Fibroblast of skin of right quadriceps (primary cell): ENCODE results near the gene HDHD5.

Experiments used
- DNase-seq: peaks from one replicate; pipeline ENCODE4 v3.0.0-alpha.2; 2013

Gene HDHD5

GRCh38 chr22:17104336-17104935, 54.6 kb downstream of the HDHD5 start:
- no peak for DNase-seq

GRCh38 chr22:17103351-17103750, 55.7 kb downstream of the HDHD5 start:
- no peak for DNase-seq

DNA sequence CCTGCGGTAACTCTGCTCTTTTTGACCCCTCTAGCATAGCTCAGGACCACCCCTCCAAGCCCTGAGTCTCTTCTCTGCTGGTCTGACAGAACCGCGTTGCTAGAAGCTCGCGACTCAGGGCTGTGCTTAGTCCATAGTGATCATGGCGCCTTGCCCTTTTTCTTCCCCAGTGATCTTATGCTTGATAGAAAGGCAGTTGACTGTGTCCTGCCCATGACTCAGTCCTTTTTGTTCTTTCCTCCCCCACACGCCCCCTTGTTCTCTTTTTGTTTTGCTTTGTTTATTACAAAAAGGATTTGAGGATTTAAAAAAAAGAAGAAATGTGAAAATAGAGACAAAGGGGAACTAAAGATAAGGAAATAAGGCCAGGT, 56.8 kb downstream of the HDHD5 start:
- DNase-seq = no peak

DNA sequence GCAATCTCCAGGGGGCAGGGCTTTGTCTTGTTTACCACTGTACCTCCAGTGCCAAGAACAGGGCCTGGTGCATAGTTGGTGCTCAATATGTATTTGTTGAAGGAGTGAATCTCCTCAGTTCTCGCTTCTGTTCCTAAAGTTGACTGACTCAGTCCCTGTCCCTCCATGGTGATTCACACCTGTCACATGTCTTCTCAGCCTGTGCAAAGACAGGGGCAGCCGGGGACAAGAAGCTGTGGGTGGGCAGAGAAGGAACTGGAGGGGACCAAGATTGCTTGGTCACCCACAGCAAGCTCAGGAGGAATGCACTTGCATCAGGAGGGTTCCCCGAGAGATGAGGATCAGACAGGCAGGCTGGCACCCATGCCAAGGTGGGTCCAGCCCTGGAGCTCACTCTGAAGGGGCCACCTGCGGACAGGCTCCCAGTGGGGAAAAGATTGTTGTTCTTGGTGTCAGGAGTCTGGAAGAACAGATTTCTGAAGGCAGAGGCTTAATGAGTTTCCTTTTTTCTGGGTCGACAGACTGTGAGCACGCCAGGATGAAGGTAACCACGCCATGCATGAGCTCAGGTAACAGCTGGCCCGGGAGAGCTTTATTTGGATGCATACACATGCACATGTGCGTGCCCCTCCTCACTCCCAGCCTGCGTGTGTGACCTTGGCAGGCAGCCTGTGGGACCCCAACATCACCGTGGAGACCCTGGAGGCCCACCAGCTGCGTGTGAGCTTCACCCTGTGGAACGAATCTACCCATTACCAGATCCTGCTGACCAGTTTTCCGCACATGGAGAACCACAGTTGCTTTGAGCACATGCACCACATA, 57.4 kb downstream of the HDHD5 start:
- DNase-seq = no peak

DNA sequence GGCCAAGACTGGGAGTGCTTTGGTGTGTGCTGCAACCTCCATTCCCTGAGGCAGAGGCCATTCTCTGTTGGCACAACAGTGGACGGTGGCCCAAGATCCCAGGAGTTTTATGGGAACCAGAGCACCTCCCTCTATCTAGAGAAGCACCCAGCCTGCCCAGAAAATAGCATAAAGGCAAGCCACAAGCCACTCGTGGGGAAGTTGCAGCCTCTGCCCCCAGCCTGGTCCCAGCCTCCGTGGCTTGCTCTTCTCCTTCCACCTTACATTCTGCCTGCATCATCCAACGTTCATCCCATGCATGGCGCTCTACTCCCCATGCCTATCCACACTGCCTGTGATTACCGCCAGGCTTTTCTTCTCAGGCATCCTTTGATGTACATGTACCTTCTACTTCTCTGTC, 58.5 kb downstream of the HDHD5 start:
- DNase-seq = no peak

DNA sequence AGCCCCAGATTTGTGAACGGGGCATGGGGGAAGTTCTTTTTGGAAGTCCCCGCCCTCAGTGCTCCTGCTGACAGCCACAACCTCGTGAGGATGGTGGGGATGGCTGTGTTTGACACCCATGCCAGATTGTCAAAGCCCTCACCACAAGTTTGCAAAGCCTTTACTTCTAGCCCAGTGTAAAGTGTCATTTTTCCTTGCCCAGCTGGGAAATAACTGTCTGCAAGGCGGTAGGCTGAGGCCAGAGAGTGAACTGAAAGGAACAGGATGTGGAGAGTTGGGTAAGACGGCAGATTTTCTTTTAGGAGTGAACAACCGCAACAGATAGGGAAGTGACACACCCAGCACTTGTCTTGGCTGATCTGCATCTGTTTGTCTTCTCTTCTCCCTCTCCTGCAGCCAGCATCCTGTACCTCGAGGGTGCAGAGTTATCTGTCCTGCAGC, 60.7 kb downstream of the HDHD5 start:
- no peak for DNase-seq

GRCh38 chr22:17097701-17098100, 61.4 kb downstream of the HDHD5 start:
- DNase-seq = no peak

- no peak for DNase-seq
Measured at GRCh38 chr22:17097062-17097461, 62.0 kb downstream of the HDHD5 start.

DNA sequence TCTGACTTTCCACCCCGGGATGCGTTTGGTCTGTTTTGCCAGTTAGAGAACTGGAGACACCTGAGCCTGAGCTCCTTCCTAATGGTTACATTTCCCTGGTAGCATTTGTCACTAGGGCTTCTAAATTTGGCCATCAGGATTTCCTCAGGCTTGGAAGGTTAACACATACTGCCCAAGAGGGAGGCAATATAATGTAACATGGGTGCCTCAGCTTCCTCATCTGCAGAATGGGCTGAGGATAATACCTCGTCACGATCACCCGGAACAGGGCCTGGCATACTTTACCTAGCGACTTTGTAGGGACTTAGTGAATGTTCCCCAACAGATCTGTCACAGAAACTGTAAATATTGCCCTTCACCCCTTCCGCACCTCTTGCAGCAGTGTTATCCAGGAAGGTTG, 63.0 kb downstream of the HDHD5 start:
- DNase-seq = no peak

GRCh38 chr22:17095538-17095937, 63.5 kb downstream of the HDHD5 start:
- DNase-seq = no peak

DNA sequence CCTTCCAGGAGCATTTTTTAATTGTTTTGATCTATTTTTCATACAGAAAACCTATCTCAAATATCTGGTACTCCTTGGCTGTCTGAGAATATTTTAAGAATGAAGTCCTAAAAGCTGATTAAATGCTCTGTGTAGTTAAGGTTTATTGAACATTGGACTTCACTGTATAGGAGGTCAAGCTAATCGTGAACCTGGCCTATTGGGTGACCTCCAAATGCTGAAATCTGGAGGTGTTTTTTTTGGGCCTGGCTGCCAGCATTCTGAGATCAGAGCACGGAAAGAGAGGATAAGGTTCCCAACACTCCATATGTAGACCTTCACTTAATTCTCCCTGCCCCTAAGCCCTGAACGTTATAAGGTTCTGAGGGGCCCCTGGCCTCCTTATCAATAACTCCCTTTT, 66.0 kb downstream of the HDHD5 start:
- no peak for DNase-seq

DNA sequence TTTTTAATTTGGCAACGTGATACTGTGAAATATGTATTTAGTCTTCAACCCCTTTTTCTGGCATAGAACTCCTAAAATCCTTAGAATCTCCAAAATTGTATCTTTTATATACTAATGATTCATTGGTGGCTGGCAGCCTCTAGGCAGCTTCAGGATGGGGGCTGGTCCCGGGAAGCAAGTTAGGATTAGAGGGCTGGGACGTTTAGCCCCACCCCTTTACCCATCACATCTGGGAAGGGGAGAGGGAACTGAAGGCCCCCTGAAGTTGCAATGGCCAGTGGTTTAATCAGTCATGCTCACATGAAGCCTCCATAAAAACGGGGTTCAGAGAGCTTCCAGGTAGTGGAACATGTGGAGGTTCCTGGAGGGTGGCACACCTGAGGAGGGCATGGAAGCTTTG, 67.2 kb downstream of the HDHD5 start:
- no peak for DNase-seq

DNA sequence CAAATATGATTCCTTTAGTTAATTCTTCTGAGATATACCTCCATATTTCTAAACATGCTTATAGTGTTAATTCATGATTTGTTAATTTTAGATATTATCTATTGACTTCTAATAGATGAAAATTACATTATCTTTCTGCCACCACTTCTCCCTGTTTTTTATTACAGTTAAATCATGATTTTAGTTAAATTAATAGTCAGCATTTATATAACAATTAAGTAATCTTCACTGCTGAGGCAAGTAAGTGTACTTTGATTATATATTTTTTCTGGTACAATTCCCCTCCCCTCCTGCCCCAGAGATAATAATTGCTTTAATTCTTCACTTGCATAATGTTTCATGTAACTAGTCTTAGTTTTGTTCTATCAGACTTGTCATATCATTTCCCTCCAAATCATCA, 68.5 kb downstream of the HDHD5 start:
- no peak for DNase-seq
